GM20000 (cell line): ENCODE measurements around the gene RNF145.
A peak's percentile ranks its signal among the peaks of the same experiment; 100 is the strongest.
"Not testable (repeated sequence)": the region's sequence is repeated elsewhere in the genome, so short reads cannot be mapped to it uniquely, and the experiment has no call there.

Experiments
- DNase-seq: peaks from one replicate; pipeline ENCODE4 v3.0.0; 2012; ENCODE audit warnings: low spot score
- CTCF ChIP-seq: IDR thresholded peaks from 2 replicates; pipeline ENCODE4 v1.5.1; 2012; ENCODE audit warnings: mild to moderate bottlenecking, control low read depth; ENCODE audit errors: extremely low read depth, missing control alignments

RNF145 gene

DNA sequence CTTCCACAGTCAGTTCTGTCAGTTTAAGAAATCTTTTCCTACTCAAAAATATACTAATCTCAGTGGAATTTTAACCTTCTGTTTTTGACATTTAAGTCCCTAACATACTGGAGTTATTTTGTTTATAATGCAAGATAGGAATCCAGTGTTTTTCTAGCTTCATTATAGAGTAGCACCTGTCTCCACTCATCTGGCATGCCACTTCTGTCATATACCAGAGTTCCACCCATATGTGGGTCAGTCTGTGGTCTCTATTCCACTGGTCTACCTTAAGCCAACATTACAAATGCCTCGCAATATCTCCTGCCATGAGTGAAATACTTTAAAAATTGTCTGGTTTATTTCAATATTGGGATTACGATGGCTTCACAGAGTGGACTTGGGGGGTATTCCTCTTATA is 42.9 kb downstream of the RNF145 start:
- TF ChIP-seq CTCF, result no peak
- no peak for DNase-seq

GRCh38 chr5:159163701-159164046 is 45.7 kb downstream of the RNF145 start:
- TF ChIP-seq CTCF, result no peak
- no peak for DNase-seq

DNA sequence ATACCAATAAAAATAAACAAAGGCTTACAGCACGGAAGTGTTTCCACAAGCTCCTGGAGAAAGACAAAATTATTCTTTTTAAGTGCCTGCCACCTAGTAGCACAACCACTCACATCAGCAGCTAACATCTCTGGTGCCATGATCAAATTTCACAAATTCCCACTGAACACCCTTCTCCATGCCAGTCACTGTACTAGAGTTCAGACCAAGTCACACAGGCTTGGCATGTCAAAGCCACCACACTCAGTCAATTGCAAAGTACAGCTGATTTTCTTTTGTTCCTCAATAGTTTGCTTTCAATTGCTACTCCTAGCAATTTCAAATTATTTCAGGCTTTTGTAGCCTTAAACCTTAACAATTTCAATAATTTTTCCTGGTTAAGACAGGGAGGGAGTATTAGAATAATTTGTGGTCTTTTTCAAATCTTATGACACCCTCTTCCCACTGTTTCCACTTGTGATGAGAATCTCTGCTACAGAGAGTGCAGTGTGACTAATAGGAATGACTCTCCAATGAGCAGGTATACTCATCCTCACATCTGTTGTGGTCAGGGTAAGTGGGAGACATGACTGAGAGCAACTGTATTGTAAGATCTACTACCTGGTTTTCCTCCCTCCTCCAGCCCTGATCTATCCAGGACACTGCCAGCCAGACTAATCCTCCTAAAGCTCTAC is 46.2 kb downstream of the RNF145 start:
- TF ChIP-seq CTCF, result no peak
- DNase-seq, result no peak

DNA sequence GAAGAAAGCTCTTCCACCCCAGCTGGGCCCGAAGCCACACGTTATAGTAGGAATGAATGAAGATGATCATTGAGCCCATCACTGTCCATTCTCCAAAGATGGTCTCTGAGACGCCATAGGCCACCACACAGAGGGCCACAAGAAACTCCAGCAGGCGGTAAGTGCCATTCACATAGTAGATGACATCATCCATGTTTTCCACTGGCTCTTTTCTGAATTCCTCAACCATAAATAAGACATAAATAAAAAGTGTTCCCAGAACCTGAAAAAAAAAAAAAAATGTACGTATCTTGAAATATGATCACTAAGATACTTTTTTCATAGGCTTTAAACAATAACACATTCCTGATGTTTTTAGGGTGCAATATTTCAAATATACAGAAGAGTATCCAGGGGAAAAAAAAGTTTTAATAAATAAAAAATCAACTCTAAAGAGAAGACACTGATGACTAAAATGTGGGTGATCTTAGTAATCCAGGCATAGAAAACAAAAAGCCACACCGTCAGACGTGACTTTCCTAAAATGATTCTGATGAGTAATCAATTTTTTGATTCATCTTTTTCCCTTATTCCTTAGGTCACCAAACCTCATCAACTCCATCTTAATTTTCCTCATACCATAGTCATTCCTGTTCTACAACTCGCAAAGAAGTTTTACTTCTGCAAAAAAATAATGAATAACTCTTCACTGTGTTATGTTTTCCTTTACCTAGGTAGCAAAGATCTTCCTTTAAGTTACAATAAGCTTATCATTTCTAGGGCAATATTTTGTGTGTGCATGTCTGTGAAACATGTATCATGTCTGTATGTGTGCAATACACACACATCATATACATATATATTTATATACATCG is 47.8 kb downstream of the RNF145 start:
- DNase-seq, result no peak
- TF ChIP-seq CTCF, result no peak

DNA sequence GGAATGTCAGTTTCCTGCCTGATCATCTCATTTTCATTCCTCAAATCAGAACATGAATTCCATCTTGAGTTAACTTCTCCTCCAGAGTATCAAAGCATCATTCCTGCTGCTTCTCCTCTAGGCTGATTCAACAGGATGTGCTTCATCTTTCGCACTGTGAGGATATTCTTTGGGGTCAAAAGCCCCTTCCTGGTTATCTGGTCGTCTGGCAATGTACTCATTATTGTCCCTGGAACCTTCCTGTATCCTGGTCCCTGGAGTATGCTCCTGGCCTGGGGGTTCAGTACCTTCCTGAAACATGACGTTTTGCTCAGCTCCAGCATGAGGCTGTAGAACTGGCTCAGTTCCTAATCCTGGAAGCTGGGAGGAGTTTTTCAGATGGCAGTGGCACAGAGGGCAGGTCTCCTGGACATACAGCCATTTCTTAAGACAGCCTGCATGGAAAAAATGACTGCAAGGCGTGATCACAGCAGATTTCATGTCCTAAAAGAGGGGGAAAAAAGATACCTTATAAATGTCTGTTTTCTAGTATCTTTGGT is 50.7 kb downstream of the RNF145 start:
- DNase-seq, result not testable (repeated sequence)

DNA sequence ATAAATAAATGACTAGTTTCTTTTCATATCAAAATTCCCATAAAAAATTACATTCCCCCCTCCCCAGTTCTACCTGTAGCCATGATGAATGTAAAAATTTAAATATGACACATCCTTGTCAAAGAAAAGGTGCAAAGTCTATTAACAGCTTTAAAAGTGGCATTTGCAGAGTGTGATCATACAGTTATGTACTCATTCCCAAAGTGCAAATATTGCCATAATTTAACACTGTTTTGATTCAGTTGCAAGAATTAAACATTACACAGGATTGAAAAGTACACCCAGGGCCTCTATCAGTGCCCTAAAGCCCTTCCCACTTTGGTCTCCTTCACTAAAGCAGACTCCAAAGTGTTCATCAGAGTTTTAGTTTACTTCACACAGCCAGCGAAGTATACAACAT is 51.8 kb downstream of the RNF145 start:
- TF ChIP-seq CTCF, result no peak
- no peak for DNase-seq

- TF ChIP-seq CTCF, result peak; percentile 58
- peak; percentile 68 for DNase-seq
Measured at GRCh38 chr5:159156426-159157238, 52.7 kb downstream of the RNF145 start.
